LoVo (cell line): ENCODE measurements around the gene NOTCH4.

ENCODE experiments used
- DNase-seq: peaks from one replicate; pipeline ENCODE4 v3.0.0-alpha.2; 2016; ENCODE audit warnings: low spot score

Gene NOTCH4

GRCh38 chr6:32181148-32181702, 42.6 kb downstream of the NOTCH4 start:
- DNase-seq: no peak

DNA sequence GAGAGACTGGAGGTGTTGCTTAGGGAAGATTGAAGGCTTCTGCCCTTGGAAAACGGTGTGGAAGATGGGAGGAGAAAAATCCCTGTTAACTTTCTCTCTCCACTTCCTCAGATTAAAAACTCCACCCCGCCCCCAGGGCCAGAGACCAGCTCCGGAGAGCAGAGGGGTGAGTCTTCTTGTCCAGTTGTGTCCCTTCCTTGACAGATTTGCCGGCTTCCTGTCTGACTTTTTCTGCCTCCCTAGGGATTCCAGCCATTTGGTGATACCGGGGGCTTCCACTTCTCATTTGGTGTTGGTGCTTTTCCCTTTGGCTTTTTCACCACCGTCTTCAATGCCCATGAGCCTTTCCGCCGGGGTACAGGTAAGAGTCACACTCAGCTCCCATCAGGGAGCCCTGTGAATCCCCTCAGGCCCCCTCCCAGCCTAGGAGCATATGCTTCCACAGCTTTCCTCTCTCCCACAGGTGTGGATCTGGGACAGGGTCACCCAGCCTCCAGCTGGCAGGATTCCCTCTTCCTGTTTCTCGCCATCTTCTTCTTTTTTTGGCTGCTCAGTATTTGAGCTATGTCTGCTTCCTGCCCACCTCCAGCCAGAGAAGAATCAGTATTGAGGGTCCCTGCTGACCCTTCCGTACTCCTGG, 44.0 kb downstream of the NOTCH4 start:
- no peak for DNase-seq

GRCh38 chr6:32178547-32179440, 45.1 kb downstream of the NOTCH4 start:
- DNase-seq: no peak

DNA sequence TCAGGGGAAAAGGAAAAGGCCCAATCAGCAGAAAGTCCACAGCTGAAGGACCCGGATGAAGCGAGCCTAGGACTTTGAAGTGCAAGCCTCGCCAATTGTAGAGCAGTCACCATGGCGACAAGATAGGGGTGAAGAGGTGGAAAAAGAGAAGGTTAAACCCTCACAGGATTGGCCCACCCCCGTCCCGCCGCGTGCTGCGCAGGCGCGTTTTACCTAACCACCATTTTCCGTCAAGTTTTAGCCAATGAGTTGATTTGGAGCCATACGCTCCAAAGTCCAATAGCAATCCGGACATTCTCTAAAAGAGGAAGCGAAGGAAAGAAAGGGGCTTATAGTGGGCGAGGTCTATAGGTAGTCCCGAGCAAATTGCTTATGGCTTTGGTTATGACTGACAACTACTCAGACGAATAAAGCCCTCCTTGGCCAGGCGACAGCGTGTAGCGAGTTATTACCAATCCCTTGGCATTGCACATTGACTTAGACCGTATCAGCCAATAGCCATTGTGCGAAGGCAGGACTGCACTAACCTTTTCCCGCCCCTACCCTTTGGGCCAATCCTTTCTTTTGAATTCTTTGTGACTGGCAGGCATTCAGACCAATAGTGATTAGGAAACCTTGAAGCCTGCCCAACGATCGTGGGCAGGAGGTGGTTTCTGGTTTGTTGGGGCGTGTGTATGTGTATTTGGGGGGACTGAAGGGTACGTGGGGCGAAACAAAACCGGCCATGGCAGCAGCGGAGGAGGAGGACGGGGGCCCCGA, 45.9 kb downstream of the NOTCH4 start, which contains the start of gene RNF5:
Gene RNF5 (plus strand): TSS at position 618 of the 759 bp plus-strand sequence. CDS start 107 bp downstream, at position 725.
- peak; percentile 99 for DNase-seq

GRCh38 chr6:32177183-32177787, 46.6 kb downstream of the NOTCH4 start:
- no peak for DNase-seq

DNA sequence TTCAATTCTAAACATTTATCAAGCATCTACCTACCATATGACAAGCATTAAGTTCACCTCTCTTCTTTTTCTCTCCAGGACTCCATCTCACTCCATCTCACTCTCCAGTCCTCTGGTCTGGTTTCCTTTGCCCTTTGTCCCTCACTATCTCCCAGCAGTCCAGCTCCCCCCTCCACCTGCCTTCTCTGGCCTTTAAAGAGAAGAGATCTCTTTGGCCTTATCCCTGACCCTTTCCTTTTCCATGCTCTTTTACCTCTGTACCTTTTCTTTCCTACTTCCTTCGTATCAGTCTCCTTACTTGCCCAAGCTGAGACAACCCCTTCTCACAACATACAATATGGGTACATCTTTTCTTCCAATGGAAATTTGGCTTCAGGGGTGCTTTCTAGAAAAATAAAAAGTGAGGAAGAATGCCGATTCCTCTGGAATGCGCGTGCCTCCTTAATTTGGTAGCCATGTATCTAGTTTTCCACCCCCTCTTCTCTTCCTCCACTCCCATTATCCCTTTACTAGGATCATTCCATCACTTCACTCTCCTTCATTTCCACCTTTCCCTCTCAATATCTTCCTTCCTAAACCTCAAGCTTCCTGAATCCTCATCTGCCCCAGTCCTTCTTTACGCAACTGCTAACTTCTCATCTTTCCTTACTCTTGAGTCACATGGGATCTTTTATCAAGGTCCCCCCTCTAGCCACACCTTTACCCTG, 47.2 kb downstream of the NOTCH4 start:
- DNase-seq: peak; percentile 38

- DNase-seq: peak; percentile 96
Observed at GRCh38 chr6:32175711-32176475, 48.0 kb downstream of the NOTCH4 start, which contains the start of gene AGPAT1. TSS of gene AGPAT1 (minus strand) at chr6:32176084. CDS start at chr6:32171496, 4,588 bp downstream.

- no peak for DNase-seq
Observed at GRCh38 chr6:32175322-32175710, 48.6 kb downstream of the NOTCH4 start.

- DNase-seq: no peak
Observed at GRCh38 chr6:32174416-32174815, 49.5 kb downstream of the NOTCH4 start.

DNA sequence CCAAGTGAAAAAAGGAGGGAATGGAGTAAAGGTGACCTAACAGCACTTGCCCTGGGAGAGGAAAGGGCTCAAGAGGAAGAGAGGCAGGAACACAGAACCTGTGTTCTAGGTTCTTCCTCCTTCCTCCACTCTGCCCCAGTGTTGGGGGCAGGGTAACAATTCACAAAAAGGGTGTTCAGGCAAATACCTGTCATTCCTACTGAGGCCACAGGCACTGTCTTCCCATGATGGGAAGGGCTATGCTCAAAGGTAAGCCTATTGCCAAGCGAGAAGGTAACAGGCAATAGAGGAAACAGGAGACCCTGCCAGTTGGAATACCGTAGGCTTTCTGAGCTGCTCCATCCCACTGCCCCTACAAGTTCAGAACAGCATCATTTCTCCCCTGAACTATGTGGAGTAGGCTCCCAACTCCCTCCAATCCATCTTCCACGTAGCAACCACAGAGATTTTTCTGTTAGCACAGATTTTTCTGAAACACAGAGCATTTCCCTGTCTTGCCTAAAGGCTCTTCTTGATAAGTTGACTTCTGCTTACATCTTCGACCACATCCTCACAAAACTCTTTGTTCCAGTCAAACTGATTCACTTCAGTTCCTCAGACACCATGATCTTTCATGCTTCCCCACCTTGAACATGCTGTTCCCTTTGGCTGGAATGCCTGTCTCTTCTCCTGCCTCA, 50.7 kb downstream of the NOTCH4 start:
- DNase-seq: no peak

DNA sequence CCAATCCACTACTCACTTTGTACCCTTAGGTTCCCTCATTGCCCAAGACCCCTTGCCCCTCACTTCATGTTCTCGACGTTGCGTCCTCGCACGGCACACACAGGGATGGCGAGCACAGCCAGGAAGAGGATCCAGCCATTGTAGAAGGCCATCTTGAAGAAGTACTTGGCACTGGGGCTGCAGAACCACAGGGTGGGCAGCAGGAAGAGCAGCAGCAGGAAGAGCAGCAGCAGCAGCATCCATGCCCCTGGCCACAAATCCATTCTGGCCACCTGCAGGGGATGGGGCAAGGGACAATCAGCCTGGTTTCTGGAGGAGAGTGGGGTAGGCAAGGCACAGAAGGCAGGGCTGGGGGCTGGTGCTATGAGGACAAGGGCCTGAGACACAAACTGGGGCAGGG, 52.6 kb downstream of the NOTCH4 start:
- DNase-seq: no peak

DNA sequence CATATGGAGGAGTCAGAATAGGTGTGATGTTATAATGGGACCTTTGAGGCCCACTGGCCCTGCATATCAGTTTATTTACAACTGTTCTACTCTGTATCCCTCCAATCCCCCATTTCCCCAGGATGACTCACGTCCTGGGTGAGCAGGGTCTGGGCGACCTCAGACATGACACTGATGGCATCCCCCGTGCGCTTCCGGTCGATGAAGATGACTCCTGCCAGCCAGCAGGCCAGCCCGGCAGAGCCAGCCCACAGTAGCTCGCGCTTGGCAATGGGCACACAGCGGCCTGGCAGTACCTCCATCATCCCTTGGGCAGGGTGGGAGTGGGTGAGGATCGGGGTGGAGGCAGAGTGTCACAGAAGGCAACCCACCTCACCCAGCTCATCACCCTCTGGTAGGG, 53.6 kb downstream of the NOTCH4 start:
- DNase-seq: no peak

- DNase-seq: no peak
Observed at GRCh38 chr6:32168807-32169591, 54.9 kb downstream of the NOTCH4 start.

- no peak for DNase-seq
Observed at GRCh38 chr6:32168350-32168749, 55.5 kb downstream of the NOTCH4 start.

DNA sequence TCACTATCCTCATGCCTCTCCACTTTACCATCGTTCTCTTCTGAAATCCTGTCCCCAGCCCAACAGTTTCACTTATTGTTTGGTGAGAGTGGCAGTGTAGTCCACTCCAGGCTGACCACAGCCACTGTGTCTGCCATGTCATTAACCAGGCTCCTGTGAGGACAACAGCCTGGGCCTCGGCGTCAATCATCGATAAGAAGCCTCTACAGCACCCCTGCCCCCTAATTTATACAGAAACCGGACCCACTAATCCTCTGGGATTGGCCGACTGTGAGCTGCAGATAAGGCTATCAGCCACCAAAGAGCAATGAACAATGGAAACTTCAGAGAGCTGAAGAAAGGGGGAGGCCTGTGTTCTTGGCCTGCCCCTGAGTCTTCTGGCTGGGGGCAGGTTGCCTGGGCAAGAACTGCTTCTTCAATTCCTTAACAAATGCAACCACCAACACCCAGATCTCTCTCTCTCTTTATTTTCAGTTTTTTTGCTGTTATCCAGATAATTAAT, 56.1 kb downstream of the NOTCH4 start:
- no peak for DNase-seq

DNA sequence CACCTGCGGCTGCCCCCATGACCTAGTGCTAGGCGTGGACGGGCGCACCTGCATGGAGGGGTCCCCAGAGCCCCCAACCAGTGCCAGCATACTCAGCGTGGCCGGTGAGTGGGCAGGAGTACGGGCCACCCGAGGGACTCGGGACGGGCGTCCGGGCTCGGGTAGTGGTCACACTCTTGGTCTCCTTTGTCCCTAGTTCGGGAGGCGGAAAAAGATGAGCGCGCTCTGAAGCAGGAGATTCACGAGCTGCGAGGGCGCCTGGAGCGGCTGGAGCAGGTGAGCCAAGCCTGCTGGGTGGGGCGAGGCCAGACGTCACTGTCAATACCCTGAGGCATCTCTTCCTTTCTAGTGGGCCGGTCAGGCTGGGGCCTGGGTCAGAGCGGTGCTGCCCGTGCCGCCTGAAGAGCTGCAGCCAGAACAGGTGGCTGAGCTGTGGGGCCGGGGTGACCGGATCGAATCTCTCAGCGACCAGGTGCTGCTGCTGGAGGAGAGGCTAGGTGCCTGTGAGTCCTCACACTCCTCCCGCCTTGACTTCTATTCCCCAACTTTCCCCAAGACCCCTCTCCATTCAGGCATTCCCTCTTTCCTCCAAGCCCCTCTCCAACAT, 56.6 kb downstream of the NOTCH4 start:
- no peak for DNase-seq

- no peak for DNase-seq
Observed at GRCh38 chr6:32166411-32167061, 57.3 kb downstream of the NOTCH4 start.

DNA sequence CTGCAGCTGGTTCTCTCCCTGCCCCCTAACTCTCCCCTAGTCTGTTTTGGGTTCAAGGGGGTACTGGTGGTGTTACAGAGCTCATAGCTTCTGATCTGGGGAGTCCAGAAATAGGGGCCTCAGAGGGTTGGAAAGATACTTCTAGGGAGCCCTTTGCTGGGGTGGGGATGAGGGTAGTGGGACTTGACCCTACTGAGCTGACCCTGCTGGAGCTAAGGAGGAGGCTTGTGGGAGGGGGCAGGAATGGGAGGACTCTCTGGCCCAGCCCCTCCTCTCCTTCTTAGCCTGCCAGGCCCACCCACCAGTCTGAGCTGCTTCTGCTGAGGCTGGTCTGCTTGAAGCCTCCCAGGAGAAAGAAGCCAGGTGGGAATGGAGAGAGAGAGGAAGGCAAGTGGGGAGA, 59.6 kb downstream of the NOTCH4 start, which contains the start of gene EGFL8:
Gene EGFL8 (plus strand): TSS at position 301 of the 400 bp plus-strand sequence. CDS start 1,571 bp downstream, outside the sequence.
- DNase-seq: no peak
